NCI-H146 treated with DMSO at 0.1 percent for 48 hours (cell line): ENCODE results near the gene LSP1.
"Not testable (repeated sequence)": the region's sequence is repeated elsewhere in the genome, so short reads cannot be mapped to it uniquely, and the experiment has no call there.

Experiments used
- DNase-seq: peaks from one replicate; lab custom pipeline; 2025; ENCODE audit not compliant: unreplicated experiment; lab: John Stamatoyannopoulos, UW

Gene LSP1

DNA sequence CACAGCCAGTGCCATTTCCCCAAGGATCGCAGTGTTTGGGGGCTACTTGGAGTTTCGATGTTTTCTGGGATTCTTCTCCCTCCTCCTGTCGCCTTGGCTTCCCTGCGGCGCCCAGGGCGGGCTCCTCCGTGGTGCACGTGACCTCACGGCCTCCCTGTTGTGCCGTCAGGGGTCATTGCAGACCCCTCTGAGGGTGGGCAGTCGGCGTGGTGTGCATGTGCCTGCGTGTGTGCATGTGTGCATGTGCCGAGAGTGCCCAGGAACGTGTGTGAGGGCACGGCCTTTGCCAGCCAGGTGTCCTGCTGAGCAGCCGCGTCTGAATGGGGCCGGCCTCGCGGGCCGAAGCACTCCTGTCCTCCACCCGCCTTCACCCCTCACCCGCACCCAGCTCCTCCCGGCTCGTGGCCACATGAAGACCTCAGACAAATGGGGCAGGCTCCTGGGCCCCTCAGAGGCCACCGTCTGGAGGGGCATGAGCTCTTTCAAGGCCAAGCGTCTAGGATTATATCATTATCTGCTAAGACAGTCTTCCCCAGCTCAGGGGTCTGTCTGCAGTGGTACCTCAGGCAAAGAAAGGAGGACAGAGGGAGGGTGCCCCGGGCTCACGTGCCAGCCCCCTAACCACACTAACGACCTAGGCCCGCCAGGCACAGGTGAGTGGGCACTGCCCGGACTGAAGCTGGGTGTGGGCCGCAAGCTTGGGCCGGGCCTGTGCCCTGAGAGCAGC, 84.9 kb downstream of the LSP1 start:
- DNase-seq = no peak

DNA sequence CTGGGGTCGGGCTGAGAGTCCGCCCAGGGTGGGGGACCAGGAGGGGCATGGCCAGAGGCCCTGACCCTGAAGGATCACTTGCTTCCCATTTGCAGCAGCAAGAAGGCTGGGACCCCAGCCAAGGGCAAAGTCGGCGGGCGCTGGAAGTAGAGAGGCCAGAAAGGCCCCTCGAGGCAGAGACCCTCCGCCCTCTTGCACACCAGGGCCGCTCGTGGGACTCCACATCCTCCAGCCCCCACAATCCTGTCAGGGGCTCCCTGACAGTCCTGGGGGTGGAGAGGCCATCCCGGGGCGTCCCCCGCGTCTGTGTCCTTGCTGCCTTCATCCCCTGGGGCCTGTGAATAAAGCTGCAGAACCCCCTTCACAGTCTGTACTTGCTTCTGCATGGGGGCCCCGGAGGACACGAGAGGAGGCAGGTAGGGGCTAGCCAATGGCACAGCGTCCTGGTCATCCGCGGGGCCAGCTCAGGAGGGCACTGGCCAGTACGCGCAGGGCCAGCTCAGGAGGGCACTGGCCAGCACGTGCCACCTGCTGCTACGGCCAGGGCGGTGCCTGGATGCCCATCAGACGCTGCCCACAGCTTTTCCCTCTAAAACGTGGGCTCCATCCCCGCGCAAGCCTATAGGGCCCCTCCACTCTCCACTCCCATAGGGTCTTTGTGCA, 85.6 kb downstream of the LSP1 start:
- no peak for DNase-seq

DNA sequence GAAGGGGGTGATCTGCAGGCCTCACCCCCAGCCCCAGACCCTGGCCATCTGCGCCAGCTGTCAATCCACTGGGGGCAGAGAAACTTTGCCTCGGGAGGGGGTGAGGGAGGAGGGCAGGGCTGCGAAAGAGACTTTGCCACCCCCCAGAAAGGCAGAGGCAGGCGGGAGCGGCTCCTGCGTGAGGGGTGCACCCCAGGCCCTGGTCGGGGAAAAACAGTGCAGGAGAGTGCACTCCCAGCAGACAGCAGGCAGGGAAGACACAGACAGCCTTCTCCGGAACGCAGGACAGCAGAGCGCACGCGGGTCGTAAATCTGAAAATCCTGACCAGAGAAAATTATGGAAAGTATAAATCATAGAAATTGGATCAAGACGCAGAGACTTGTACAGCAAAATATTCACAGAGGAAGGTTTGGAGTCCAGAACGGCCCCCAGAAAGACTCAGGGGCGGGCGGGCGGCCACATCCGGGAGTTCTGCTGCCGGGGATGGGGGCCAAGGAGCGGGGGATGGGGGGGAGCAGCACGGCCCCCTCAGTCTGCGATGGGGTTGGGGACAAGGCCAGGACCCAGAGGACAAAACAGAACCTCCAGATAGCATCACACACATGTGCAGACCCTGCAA, 86.2 kb downstream of the LSP1 start:
- no peak for DNase-seq

DNA sequence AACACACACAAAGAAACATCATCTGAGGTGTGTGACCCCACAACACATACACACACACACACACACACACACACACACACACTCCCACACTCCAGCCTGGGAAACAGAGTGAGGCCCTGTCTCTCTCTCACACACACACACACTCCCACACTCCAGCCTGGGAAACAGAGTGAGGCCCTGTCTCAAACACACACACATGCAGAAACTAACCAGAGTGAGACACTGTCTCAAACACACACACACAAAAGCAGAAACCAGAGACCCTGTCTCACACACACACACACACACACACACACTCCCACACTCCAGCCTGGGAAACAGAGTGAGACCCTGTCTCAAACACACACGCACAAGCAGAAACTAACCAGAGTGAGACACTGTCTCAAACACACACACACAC, 86.9 kb downstream of the LSP1 start:
- DNase-seq = not testable (repeated sequence)
